ENCODE measurements around the gene SEC24D.

GRCh38 chr4:118776157-118776954, 59.6 kb downstream of the SEC24D start:
- TF ChIP-seq, protein P1, sequence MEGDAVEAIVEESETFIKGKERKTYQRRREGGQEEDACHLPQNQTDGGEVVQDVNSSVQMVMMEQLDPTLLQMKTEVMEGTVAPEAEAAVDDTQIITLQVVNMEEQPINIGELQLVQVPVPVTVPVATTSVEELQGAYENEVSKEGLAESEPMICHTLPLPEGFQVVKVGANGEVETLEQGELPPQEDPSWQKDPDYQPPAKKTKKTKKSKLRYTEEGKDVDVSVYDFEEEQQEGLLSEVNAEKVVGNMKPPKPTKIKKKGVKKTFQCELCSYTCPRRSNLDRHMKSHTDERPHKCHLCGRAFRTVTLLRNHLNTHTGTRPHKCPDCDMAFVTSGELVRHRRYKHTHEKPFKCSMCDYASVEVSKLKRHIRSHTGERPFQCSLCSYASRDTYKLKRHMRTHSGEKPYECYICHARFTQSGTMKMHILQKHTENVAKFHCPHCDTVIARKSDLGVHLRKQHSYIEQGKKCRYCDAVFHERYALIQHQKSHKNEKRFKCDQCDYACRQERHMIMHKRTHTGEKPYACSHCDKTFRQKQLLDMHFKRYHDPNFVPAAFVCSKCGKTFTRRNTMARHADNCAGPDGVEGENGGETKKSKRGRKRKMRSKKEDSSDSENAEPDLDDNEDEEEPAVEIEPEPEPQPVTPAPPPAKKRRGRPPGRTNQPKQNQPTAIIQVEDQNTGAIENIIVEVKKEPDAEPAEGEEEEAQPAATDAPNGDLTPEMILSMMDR (IDR thresholded peaks at IDR 0.05; ENCODE audit: control extremely low read depth in 1 of 3, insufficient read depth in 1 of 3, low read depth in 1 of 3, low read length in 3 of 3): no peak
- TF ChIP-seq MAX (IDR thresholded peaks at IDR 0.05): no peak
- no peak for TF ChIP-seq NRF1 (IDR thresholded peaks at IDR 0.05; ENCODE audit: low read depth, low read length)
- no peak for TF ChIP-seq TAF1 (IDR thresholded peaks at IDR 0.05; ENCODE audit: low read depth, low read length)
- no peak for TF ChIP-seq POLR2AphosphoS5 (IDR thresholded peaks at IDR 0.05; ENCODE audit: low read depth, low read length)
